GM12878 (cell line): ENCODE data around the gene MYO3B.

Experiments
- CHD2 ChIP-seq: IDR thresholded peaks from 2 replicates; pipeline ENCODE4 v1.6.1; 2011; ENCODE audit warnings: low read depth, low read length, improper control_type of control experiment, borderline replicate concordance
- CTCF ChIP-seq, 3 experiments: IDR thresholded peaks in 2 of 3; conservative IDR thresholded peaks in 1 of 3; 2 replicates each; pipeline ENCODE4 v1.5.1; 2011; ENCODE audit warnings: low read depth in 3 of 3, low read length in 3 of 3, mild to moderate bottlenecking in 3 of 3, control low read depth in 2 of 3, moderate library complexity in 2 of 3, inconsistent platforms in 1 of 3, mixed read lengths in 1 of 3; ENCODE audit not compliant: control insufficient read depth in 2 of 3, insufficient read depth in 1 of 3; ENCODE audit errors: extremely low read depth in 1 of 3
- E2F4 ChIP-seq: IDR thresholded peaks from 2 replicates; pipeline ENCODE4 v1.6.1; 2012; ENCODE audit warnings: low read depth, low read length, improper control_type of control experiment
- EGR1 ChIP-seq, 2 experiments: IDR thresholded peaks; 1 replicate in 1 of 2; 2 replicates in 1 of 2; pipeline ENCODE4 v1.6.1; 2011 to 2012; ENCODE audit warnings: low read depth in 2 of 2, low read length in 2 of 2, borderline replicate concordance in 1 of 2, mild to moderate bottlenecking in 1 of 2, moderate library complexity in 1 of 2
- MAX ChIP-seq: IDR thresholded peaks from 2 replicates; pipeline ENCODE4 v1.6.1; 2012; ENCODE audit warnings: low read depth, low read length, improper control_type of control experiment
- MEF2A ChIP-seq: IDR thresholded peaks from 2 replicates; pipeline ENCODE4 v1.6.1; 2011; ENCODE audit warnings: low read depth, mild to moderate bottlenecking, low read length, moderate library complexity; ENCODE audit not compliant: insufficient read depth
- POLR2AphosphoS5 ChIP-seq: IDR thresholded peaks from 2 replicates; pipeline ENCODE4 v1.6.1; 2011; ENCODE audit warnings: mild to moderate bottlenecking, low read length, inconsistent platforms
- REST ChIP-seq: IDR thresholded peaks from 2 replicates; pipeline ENCODE4 v1.6.1; 2012; ENCODE audit warnings: mild to moderate bottlenecking, low read depth, low read length
- SIN3A ChIP-seq: IDR thresholded peaks from 2 replicates; pipeline ENCODE4 v1.6.1; 2012; ENCODE audit warnings: low read depth, low read length, improper control_type of control experiment
- TAF1 ChIP-seq: IDR thresholded peaks from 2 replicates; pipeline ENCODE4 v1.6.1; 2011; ENCODE audit warnings: mild to moderate bottlenecking, low read depth, low read length, borderline replicate concordance
- USF1 ChIP-seq: IDR thresholded peaks from 2 replicates; pipeline ENCODE4 v1.6.1; 2011; ENCODE audit warnings: borderline replicate concordance, low read depth, mild to moderate bottlenecking, moderate library complexity, mixed read lengths, low read length; ENCODE audit not compliant: insufficient read depth; ENCODE audit errors: extremely low read length
- ZSCAN29 ChIP-seq: fragments of 450-650 bp; IDR thresholded peaks from 2 replicates; pipeline ENCODE4 v1.6.1; 2017; ENCODE audit warnings: mild to moderate bottlenecking, moderate library complexity

- TF ChIP-seq MAX (no peak), CTCF (IDR thresholded peaks at IDR 0.05 in 2 of 3, conservative IDR thresholded peaks at IDR 0.05 in 1 of 3; ENCODE audit: control insufficient read depth in 2 of 3, extremely low read depth in 1 of 3, insufficient read depth in 1 of 3, low read depth in 3 of 3, low read length in 3 of 3) (no peak), POLR2AphosphoS5 (no peak), E2F4 (no peak), CHD2 (no peak), MEF2A (no peak), EGR1 (IDR thresholded peaks at IDR 0.05; ENCODE audit: borderline replicate concordance in 1 of 2, low read depth in 2 of 2, low read length in 2 of 2) (no peak), USF1 (no peak), REST (no peak), TAF1 (no peak), ZSCAN29 (no peak), SIN3A (no peak)
These were observed 76.4 kb downstream of the MYO3B start for GRCh38 chr2:170254293-170254732.
